WTC11 (cell line): ENCODE measurements around the gene FAM174B. TPM values are rescaled to one million over a fixed set of nuclear protein-coding genes. Genes with fewer than 3 reads are reported as not detected.

ENCODE experiments used
- ATAC-seq: fragments of 200-7000 bp; cut with Tn5 transposase; 2 replicates; pipeline ENCODE4 v1.10.0; 2021; ENCODE audit warnings: mild to moderate bottlenecking, moderate library complexity
- CTCF ChIA-PET: fragments of 300-600 bp; sonication (Branson Sonifier 250); formaldehyde crosslinking; loops from one replicate; lab custom pipeline; 2021; ENCODE audit warnings: antibody characterized with exemption; lab: Charles Lee
- POLR2A ChIA-PET: fragments of 350-600 bp; sonication (Branson Sonifier 250); formaldehyde crosslinking; loops from one replicate; lab custom pipeline; 2021; ENCODE audit warnings: antibody characterized with exemption; lab: Charles Lee
- DNase-seq: peaks from one replicate; pipeline ENCODE4 v3.0.0; 2021; ENCODE audit warnings: low spot score
- H3K27ac Mint-ChIP-seq: 2 replicates; pipeline ENCODE4 v1.8.0; 2021; ENCODE audit warnings: mixed read lengths
- H3K27me3 Mint-ChIP-seq: 2 replicates; pipeline ENCODE4 v1.8.0; 2021; ENCODE audit warnings: low read depth, mild to moderate bottlenecking, moderate library complexity, mixed read lengths
- H3K36me3 Mint-ChIP-seq: 2 replicates; pipeline ENCODE4 v1.8.0; 2021; ENCODE audit warnings: mixed read lengths
- H3K4me1 Mint-ChIP-seq: 2 replicates; pipeline ENCODE4 v1.8.0; 2022; ENCODE audit warnings: mixed read lengths
- H3K4me3 Mint-ChIP-seq: 2 replicates; pipeline ENCODE4 v1.8.0; 2021; ENCODE audit warnings: mild to moderate bottlenecking, moderate library complexity, mixed read lengths
- H3K9me3 Mint-ChIP-seq: 2 replicates; pipeline ENCODE4 v1.8.0; 2021; ENCODE audit warnings: mixed read lengths
- ATF2 ChIP-seq: sonication (generic); formaldehyde crosslinking; IDR thresholded peaks from 2 replicates; pipeline ENCODE4 v1.8.1; 2022; ENCODE audit warnings: low read depth, missing genetic modification reagents, borderline replicate concordance
- CREM ChIP-seq: sonication (generic); formaldehyde crosslinking; IDR thresholded peaks from 2 replicates; pipeline ENCODE4 v1.8.1; 2022; ENCODE audit warnings: mild to moderate bottlenecking, missing genetic modification reagents, moderate library complexity
- E2F4 ChIP-seq: sonication (generic); formaldehyde crosslinking; IDR thresholded peaks from 2 replicates; pipeline ENCODE4 v1.8.1; 2022; ENCODE audit warnings: low read depth, mild to moderate bottlenecking, moderate library complexity, missing genetic modification reagents, borderline replicate concordance
- E2F5 ChIP-seq: sonication (generic); formaldehyde crosslinking; IDR thresholded peaks from 2 replicates; pipeline ENCODE4 v1.8.1; 2022; ENCODE audit warnings: mild to moderate bottlenecking, moderate library complexity, missing genetic modification reagents
- ELF4 ChIP-seq: sonication (generic); formaldehyde crosslinking; IDR thresholded peaks from 2 replicates; pipeline ENCODE4 v1.8.1; 2022; ENCODE audit warnings: low read depth, mild to moderate bottlenecking, moderate library complexity, missing genetic modification reagents
- ERG ChIP-seq: fragments of 250-450 bp; sonication (Bioruptor Pico); IDR thresholded peaks from 2 replicates; pipeline ENCODE4 v1.8.0; 2021; ENCODE audit warnings: mild to moderate bottlenecking
- GABPB1 ChIP-seq: sonication (generic); formaldehyde crosslinking; IDR thresholded peaks from 2 replicates; pipeline ENCODE4 v1.8.1; 2023; ENCODE audit warnings: mild to moderate bottlenecking, missing genetic modification reagents
- MLX ChIP-seq: sonication (generic); formaldehyde crosslinking; IDR thresholded peaks from 2 replicates; pipeline ENCODE4 v1.8.1; 2023; ENCODE audit warnings: mild to moderate bottlenecking, missing genetic modification reagents, moderate library complexity
- MXD4 ChIP-seq: fragments of 250-450 bp; sonication (Bioruptor Pico); IDR thresholded peaks from 2 replicates; pipeline ENCODE4 v1.8.0; 2021; ENCODE audit warnings: mild to moderate bottlenecking, moderate library complexity, borderline replicate concordance
- PRDM15 ChIP-seq: sonication (generic); formaldehyde crosslinking; IDR thresholded peaks from 2 replicates; pipeline ENCODE4 v1.8.0; 2022; ENCODE audit warnings: missing genetic modification reagents
- PREB ChIP-seq: sonication (generic); formaldehyde crosslinking; IDR thresholded peaks from 2 replicates; pipeline ENCODE4 v1.8.1; 2022; ENCODE audit warnings: mild to moderate bottlenecking, missing genetic modification reagents, moderate library complexity, borderline replicate concordance
- PRRX2 ChIP-seq: fragments of 250-450 bp; sonication (Bioruptor Pico); IDR thresholded peaks from 2 replicates; pipeline ENCODE4 v1.8.0; 2021; ENCODE audit warnings: mild to moderate bottlenecking
- SP1 ChIP-seq: sonication (generic); formaldehyde crosslinking; conservative IDR thresholded peaks from 2 replicates; pipeline ENCODE4 v1.8.1; 2022; ENCODE audit warnings: missing genetic modification reagents
- TEAD1 ChIP-seq: sonication (generic); formaldehyde crosslinking; IDR thresholded peaks from 2 replicates; pipeline ENCODE4 v1.8.0; 2022; ENCODE audit warnings: mild to moderate bottlenecking, missing genetic modification reagents
- ZSCAN18 ChIP-seq: fragments of 250-450 bp; sonication (Bioruptor Pico); IDR thresholded peaks from 2 replicates; pipeline ENCODE4 v2.1.2; 2022; ENCODE audit warnings: mild to moderate bottlenecking, moderate library complexity
- total RNA-seq: library from RNA; stranded (reverse); gene quantifications from 3 replicates; pipeline ENCODE4 v1.2.3, GENCODE V29; 2021
- TF ChIP-seq, protein P1 (sequence below): sonication (generic); formaldehyde crosslinking; IDR thresholded peaks from 2 replicates; pipeline ENCODE4 v1.8.0; 2022; ENCODE audit warnings: mild to moderate bottlenecking, missing genetic modification reagents
- TF ChIP-seq, protein P2 (sequence below): sonication (generic); formaldehyde crosslinking; conservative IDR thresholded peaks from 2 replicates; pipeline ENCODE4 v1.8.1; 2022; ENCODE audit warnings: mild to moderate bottlenecking, missing genetic modification reagents
- TF ChIP-seq, protein P3 (sequence below): sonication (generic); formaldehyde crosslinking; conservative IDR thresholded peaks from 2 replicates; pipeline ENCODE4 v1.8.1; 2023; ENCODE audit warnings: mild to moderate bottlenecking, low read depth, missing genetic modification reagents, moderate library complexity

The FAM174B gene
- total RNA-seq, 1 experiment from 2014 or later = 22.1 TPM

DNA sequence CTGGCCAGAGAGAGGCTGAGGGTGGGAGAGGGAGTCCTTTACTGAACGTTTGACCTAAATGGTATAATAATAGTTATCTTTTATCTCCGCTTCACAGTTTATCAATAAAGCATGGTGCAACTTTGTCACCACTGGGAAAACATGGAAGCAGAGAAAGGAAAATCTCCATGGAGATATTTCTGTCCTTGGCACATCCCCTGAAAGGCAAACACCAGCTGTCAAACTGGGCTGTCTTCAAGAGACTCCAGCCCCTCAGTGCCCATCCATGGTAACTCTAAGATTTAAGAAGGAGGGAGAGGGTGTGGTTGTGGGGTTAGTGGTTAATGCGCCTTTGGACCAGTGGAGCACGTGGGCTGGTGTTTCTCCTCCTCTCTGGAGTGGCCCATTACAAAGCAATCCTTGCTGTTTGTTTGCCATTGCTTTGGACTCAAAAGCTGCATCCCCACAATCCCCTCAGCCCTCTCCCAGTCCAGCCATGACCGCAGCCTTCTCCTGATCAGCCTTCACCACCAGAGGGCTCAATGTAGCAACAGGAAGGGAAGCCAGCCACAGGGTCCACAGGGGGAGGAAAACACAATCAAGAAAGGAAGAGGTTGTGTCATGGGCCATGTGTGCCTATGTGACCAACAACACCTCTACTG is 38.2 kb upstream of the FAM174B start:
- ATAC-seq (peak; percentile 100), DNase-seq (peak; percentile 71)
- Mint-ChIP-seq H3K27ac (no peak overlapping the region), H3K27me3 (peaks cover 10% of the 10 kb centered on the region; the same call in 1 of the 2 replicates), H3K9me3 (peaks cover 26% of the 10 kb centered on the region), H3K4me3 (no peak overlapping the region), H3K36me3 (peaks cover 16% of the 10 kb centered on the region), H3K4me1 (peaks cover 2% of the 10 kb centered on the region; the same call in 1 of the 2 replicates)
- TF ChIP-seq, protein P1, sequence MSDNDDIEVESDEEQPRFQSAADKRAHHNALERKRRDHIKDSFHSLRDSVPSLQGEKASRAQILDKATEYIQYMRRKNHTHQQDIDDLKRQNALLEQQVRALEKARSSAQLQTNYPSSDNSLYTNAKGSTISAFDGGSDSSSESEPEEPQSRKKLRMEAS (CRISPR knock-in tag) = 0 out of 2 replicates have a peak, but pooled peaks have one; percentile 19
- TF ChIP-seq, protein P2, sequence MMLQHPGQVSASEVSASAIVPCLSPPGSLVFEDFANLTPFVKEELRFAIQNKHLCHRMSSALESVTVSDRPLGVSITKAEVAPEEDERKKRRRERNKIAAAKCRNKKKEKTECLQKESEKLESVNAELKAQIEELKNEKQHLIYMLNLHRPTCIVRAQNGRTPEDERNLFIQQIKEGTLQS = no peak
- TF ChIP-seq CREM (CRISPR knock-in tag) (no peak), MXD4 (no peak), E2F5 (CRISPR knock-in tag) (no peak), MLX (no peak), SP1 (CRISPR knock-in tag) (no peak), ZSCAN18 (peak; percentile 45; the same call in 1 of the 2 replicates), E2F4 (CRISPR knock-in tag) (no peak), TEAD1 (CRISPR knock-in tag) (no peak), PRDM15 (CRISPR knock-in tag) (no peak)
- ChIA-PET POLR2A (no interaction called here), CTCF (interaction anchor here (0.6 to 2.9 kb wide), 5 partner anchors 12 to 172 kb away, joined by 3 to 18 read pairs (median 4); no protein-coding TSS in a partner anchor)

DNA sequence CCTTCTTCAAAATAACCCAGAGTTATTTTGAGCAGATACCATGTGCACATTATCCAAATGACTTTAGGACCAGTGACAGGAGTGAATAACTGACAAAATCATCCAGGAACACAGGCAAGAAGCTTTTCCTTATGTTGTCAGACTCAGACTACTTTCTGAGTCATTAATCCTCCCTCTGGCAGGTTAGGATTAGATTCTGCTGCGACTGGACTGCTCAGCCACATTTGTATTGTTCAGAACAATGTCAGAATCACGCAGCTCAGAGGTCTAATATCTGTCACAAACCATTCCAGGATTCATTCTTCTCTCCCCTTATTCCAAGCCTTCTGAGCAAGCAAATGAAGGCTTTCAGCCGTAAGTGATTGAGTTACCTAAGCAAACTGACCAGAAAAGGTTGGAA is 34.8 kb upstream of the FAM174B start:
- DNase-seq = no peak
- peaks cover 25% of the 10 kb centered on the region for H3K36me3 Mint-ChIP-seq
- CTCF ChIA-PET = interaction anchor here (1.1 kb wide), 1 partner anchor 20 kb away, joined by 3 read pairs; no protein-coding TSS in a partner anchor
- POLR2A ChIA-PET = no interaction called here
- peaks cover 10% of the 10 kb centered on the region; the same call in 1 of the 2 replicates for H3K27me3 Mint-ChIP-seq
- peaks cover 38% of the 10 kb centered on the region for H3K9me3 Mint-ChIP-seq
- H3K4me1 Mint-ChIP-seq = peaks cover 2% of the 10 kb centered on the region; the same call in 1 of the 2 replicates
- no peak for ATAC-seq
- H3K27ac Mint-ChIP-seq = no peak overlapping the region
- no peak overlapping the region for H3K4me3 Mint-ChIP-seq
- TF ChIP-seq ERG = no peak
- no peak for TF ChIP-seq GABPB1 (CRISPR knock-in tag)
- TF ChIP-seq, protein P3, sequence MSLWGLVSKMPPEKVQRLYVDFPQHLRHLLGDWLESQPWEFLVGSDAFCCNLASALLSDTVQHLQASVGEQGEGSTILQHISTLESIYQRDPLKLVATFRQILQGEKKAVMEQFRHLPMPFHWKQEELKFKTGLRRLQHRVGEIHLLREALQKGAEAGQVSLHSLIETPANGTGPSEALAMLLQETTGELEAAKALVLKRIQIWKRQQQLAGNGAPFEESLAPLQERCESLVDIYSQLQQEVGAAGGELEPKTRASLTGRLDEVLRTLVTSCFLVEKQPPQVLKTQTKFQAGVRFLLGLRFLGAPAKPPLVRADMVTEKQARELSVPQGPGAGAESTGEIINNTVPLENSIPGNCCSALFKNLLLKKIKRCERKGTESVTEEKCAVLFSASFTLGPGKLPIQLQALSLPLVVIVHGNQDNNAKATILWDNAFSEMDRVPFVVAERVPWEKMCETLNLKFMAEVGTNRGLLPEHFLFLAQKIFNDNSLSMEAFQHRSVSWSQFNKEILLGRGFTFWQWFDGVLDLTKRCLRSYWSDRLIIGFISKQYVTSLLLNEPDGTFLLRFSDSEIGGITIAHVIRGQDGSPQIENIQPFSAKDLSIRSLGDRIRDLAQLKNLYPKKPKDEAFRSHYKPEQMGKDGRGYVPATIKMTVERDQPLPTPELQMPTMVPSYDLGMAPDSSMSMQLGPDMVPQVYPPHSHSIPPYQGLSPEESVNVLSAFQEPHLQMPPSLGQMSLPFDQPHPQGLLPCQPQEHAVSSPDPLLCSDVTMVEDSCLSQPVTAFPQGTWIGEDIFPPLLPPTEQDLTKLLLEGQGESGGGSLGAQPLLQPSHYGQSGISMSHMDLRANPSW (CRISPR knock-in tag) = no peak
- no peak for TF ChIP-seq ATF2 (CRISPR knock-in tag)
- no peak for TF ChIP-seq ELF4 (CRISPR knock-in tag)
- no peak for TF ChIP-seq PRRX2 (CRISPR knock-in tag)
- TF ChIP-seq PREB (CRISPR knock-in tag) = no peak
